Heart right ventricle (tissue), 16 donors: ENCODE results near the gene MGA. TPM values are rescaled to one million over a fixed set of nuclear protein-coding genes. Genes with fewer than 3 reads are reported as not detected.

Experiments
- ATAC-seq, 8 donors: fragments of 200-7000 bp; cut with Tn5 transposase; one replicate each; pipeline ENCODE4 v1.9.1; 2020; ENCODE audit warnings: mild to moderate bottlenecking in 8 of 8, moderate library complexity in 8 of 8, moderate number of reproducible peaks in 1 of 8
- DNase-seq, 2 donors: peaks; one replicate each; pipeline ENCODE4 v3.0.0-alpha.2; 2020
- H3K27ac ChIP-seq, 10 donors: fragments of 200-600 bp; sonication (generic) in 2 of 10; one replicate each; pipeline versions ENCODE4 v1.5.0 to v1.8.0; 2020 to 2022; ENCODE audit warnings: mild to moderate bottlenecking in 3 of 10
- H3K27me3 ChIP-seq, 7 donors: fragments of 200-600 bp; one replicate each; pipeline ENCODE4 v1.8.0; 2021 to 2022; ENCODE audit warnings: mild to moderate bottlenecking in 2 of 7
- H3K36me3 ChIP-seq, 9 donors: fragments of 200-600 bp; sonication (generic) in 1 of 9; one replicate each; pipeline versions ENCODE4 v1.5.0 to v1.8.0; 2020 to 2022; ENCODE audit warnings: mild to moderate bottlenecking in 2 of 9
- H3K4me1 ChIP-seq, 9 donors: fragments of 200-600 bp; sonication (generic) in 1 of 9; one replicate each; pipeline versions ENCODE4 v1.5.0 to v1.8.0; 2020 to 2022; ENCODE audit warnings: mild to moderate bottlenecking in 4 of 9
- H3K4me3 ChIP-seq, 10 donors: fragments of 200-600 bp; sonication (generic) in 2 of 10; one replicate each; pipeline versions ENCODE4 v1.5.0 to v1.8.0; 2020 to 2022; ENCODE audit warnings: mild to moderate bottlenecking in 7 of 10, moderate library complexity in 2 of 10
- H3K9me3 ChIP-seq, 11 donors: fragments of 200-600 bp in 10 of 11; sonication (generic) in 2 of 11; one replicate each; pipeline versions ENCODE4 v1.5.0 to v1.8.0; 2013 to 2022; ENCODE audit warnings: mild to moderate bottlenecking in 2 of 11, control low read depth in 1 of 11, moderate library complexity in 1 of 11
- WGBS, 2 donors: extraction: QIAGEN DNeasy Blood & Tissue Kit; methylation state at CpG; one replicate each; pipeline ENCODE4 v1.1.7; 2013; ENCODE audit warnings: inconsistent platforms in 1 of 2; 5-methylcytosine and 5-hydroxymethylcytosine counted together
- intact Hi-C, 10 donors: fragments of 100-400 bp; cut with DNase I; formaldehyde crosslinking; loops; one replicate each; pipeline versions ENCODE4 v1.11.1 to v1.14.2; 2022
- polyA plus RNA-seq, 2 donors: library from polyadenylated mRNA; stranded (reverse); fragments of 200-250 nt; gene quantifications; one replicate each; pipeline ENCODE4 v1.2.3, GENCODE V29; 2013
- total RNA-seq, 10 donors: library from RNA; stranded (reverse); fragmentation: NEBNext Ultra II Directional in 3 of 10; extraction: Animal tissue kit (Norgen Biotek cat#: 25700) in 3 of 10; gene quantifications; one replicate each; pipeline versions ENCODE4 v1.2.1 to v1.2.4, GENCODE V29; 2021 to 2023
- TF ChIP-seq, protein P1 (sequence below), 9 donors: fragments of 200-600 bp; sonication (generic) in 2 of 9; IDR thresholded peaks; one replicate each; pipeline versions ENCODE4 v1.5.0 to v1.8.0; 2021 to 2022; ENCODE audit warnings: antibody characterized with exemption in 9 of 9, mild to moderate bottlenecking in 5 of 9, moderate library complexity in 1 of 9
- donor health status: Arrhythmogenic right ventricular cardiomyopathy.
- donor health status: ischemic (EF 13 %, LVEDD 7.1; RV severe dilation, severe dysfunction).
- donor health status: healthy with polysubstance abuse.
- donor health status: DM: no; HTN: yes; CAD: no.
- donor health status: DM: no; HTN: no; CAD: no.
- donor health status: ischemic (EF 25% LVEDD 6.9; RV normal size, moderate dysfunction).
- donor health status: ischemic (EF 25% LVEDD 5.7; RV mildly dilated, moderate dysfunction).
- donor health status: healthy.
- donor health status: DM: yes; HTN: yes; CAD: no.
- donor health status: Ischemic cardiomyopathy.
- donor health status: ischemic (EF 35%, LVEDD 5.7; RV mildly dilated, moderate dysfunction).
- donor health status: nonischemic (EF 11% LVEDD 7.7; RV severe dilation, severe dysfunction).
- donor health status: DM: yes; HTN: yes; CAD: no.
- donor health status: PGD.
- donor health status: ischemic (EF 29% LVEDD 5.4; RV normal size, mild dysfunction).
- donor health status: nonischemic (EF 23%, LVEDD 6.1; RV moderate dilation, normal function).

MGA gene
- total and polyA plus RNA-seq, 12 donors, result 1.6 to 45.3 (median 34.4) TPM

DNA sequence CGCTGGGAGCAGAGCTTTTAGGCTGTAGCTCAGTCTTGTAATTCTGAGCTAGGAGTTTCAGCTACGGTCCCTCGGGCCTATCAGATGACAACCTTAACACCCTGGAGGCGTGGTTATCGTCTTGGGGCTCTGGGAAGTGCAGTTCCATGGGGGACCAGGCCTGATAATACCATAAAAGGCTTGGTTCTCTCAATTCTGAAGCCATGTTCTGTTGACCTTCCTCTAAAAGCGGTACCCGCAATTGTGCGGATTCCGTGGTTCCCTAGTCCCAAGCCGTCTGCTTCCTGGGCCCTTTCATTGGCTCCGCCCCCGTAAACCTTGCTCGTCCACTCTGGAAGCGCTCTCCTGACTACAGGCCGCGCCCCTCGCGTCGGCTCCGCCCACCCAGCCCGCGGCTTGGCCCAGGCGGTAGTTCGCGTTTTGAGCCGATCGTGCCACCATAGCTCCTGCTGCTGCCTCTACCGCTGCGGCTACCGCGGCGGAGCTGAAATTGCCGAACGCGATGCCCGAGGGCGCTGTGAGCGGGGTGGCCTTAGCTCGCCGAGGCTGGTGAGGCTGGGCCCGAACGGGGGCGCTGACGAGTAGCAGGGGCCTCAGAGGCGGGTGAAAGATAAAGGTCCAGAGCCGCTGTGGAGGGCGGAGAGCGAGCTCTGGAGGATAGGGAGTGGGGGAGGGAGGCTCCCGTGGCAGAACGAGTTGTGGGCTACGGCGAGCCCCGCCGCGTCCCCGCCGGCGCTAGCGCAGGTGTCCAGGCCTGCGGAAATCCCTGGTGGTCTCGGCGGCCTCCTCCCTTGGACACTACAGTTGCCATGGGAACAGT lies 114.1 kb downstream of the MGA start, which contains the start of gene MAPKBP1:
MAPKBP1 (plus strand) TSS at position 423 of the 820 bp plus-strand sequence. CDS start 792 bp downstream, outside the sequence.
- WGBS, 2 donors, result 0% methylated on average over 59 to 62 of the region's 62 CpGs
- Histone ChIP-seq H3K27ac (peak within 1 kb of the TSS; percentile 52 to 88 (median 84)), H3K9me3 (no peaks in the 10 kb centered on the region), H3K27me3 (no peaks in the 10 kb centered on the region), H3K36me3 (peaks cover 0 to 16% (median 0%) of the 10 kb centered on the region in 9 donors), H3K4me3 (peak within 1 kb of the TSS; percentile 45 to 85 (median 77)), H3K4me1 (peaks cover 13 to 55% (median 43%) of the 10 kb centered on the region in 9 donors)
- DNase-seq (peak; percentile 96 to 97), ATAC-seq (peak; percentile 96 to 99 (median 98))
- TF ChIP-seq, protein P1, sequence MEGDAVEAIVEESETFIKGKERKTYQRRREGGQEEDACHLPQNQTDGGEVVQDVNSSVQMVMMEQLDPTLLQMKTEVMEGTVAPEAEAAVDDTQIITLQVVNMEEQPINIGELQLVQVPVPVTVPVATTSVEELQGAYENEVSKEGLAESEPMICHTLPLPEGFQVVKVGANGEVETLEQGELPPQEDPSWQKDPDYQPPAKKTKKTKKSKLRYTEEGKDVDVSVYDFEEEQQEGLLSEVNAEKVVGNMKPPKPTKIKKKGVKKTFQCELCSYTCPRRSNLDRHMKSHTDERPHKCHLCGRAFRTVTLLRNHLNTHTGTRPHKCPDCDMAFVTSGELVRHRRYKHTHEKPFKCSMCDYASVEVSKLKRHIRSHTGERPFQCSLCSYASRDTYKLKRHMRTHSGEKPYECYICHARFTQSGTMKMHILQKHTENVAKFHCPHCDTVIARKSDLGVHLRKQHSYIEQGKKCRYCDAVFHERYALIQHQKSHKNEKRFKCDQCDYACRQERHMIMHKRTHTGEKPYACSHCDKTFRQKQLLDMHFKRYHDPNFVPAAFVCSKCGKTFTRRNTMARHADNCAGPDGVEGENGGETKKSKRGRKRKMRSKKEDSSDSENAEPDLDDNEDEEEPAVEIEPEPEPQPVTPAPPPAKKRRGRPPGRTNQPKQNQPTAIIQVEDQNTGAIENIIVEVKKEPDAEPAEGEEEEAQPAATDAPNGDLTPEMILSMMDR (IDR thresholded peaks at IDR 0.05), result peak; percentile 29 to 84 (median 64)
- intact Hi-C loops, result loop anchor here in 9 of 10 donors (1.0 to 10.0 kb wide), 9 partner anchors 37 to 201 kb away; partner anchors contain the start of genes EHD4 (in 2 of the 9), SPTBN5 (in 2 of the 9) and JMJD7 (in 1 of the 9)

DNA sequence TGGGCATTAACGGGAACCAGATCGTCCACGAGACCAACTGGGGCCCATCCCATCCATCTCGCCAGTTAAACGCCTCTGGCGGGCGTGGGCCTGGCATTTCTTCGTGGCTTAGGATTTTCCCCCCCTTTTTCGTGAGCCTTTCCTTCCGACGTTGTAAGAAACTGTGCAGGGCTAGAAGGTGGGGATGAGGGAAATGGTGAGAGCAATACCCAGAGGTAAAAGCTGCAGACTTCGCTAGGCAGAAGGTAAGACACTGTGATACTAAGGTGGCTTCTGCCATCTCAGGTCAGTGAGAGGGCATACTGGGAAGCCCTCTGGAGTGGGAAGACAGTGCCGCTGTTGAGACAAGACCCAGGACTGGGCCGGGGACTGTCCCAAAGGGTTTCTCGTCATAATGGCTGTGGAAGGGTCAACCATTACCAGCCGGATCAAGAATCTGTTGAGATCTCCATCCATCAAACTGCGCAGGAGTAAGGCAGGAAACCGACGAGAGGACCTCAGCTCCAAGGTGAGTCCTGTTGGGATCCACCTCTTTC lies 114.7 kb downstream of the MGA start:
- H3K4me1 ChIP-seq, result peaks cover 13 to 62% (median 50%) of the 10 kb centered on the region in 9 donors
- peak overlapping the region in 9 of 10 donors; percentile 66 to 88 (median 85) for H3K27ac ChIP-seq
- TF ChIP-seq, protein P1 (IDR thresholded peaks at IDR 0.05), result no peak
- peak in 5 of 8 donors; percentile 0 to 23 (median 12) for ATAC-seq
- H3K4me3 ChIP-seq, result peak overlapping the region; percentile 45 to 85 (median 77)
- peaks cover 0 to 13% (median 0%) of the 10 kb centered on the region in 9 donors for H3K36me3 ChIP-seq
- H3K27me3 ChIP-seq, result no peaks in the 10 kb centered on the region
- intact Hi-C loops, result loop anchor here in 9 of 10 donors (1.0 to 10.0 kb wide), 9 partner anchors 36 to 200 kb away; partner anchors contain the start of genes EHD4 (in 2 of the 9), SPTBN5 (in 2 of the 9) and JMJD7 (in 1 of the 9)
- no peak for DNase-seq
- WGBS, 2 donors, result 9 to 12% methylated on average over 19 of the region's 19 CpGs
- H3K9me3 ChIP-seq, result no peaks in the 10 kb centered on the region

DNA sequence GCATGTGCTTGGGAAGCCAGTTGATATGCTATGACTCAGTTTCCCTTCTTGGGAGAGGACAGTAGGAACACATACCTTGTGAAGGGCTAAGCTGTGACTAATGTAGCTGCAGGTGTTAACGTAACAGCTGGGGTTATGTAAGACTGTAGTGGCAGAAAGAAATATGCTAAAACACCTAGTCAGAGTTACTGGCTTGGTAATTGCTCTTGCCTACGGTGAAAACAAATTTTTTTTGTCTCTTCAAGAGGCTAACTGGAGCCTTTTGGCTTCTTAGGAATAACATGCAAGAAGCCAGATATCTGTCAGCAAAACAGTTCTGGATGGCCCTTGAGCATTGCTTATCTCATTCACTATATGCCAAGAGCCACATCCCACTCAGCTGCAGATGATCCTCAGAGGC lies 115.4 kb downstream of the MGA start:
- H3K4me1 ChIP-seq, result peaks cover 13 to 69% (median 56%) of the 10 kb centered on the region in 9 donors
- peaks cover 0 to 6% (median 0%) of the 10 kb centered on the region in 9 donors for H3K36me3 ChIP-seq
- no peaks in the 10 kb centered on the region for H3K27me3 ChIP-seq
- peak overlapping the region in 9 of 10 donors; percentile 51 to 85 (median 80) for H3K4me3 ChIP-seq
- H3K27ac ChIP-seq, result peak overlapping the region in 4 of 10 donors; percentile 79 to 88 (median 84)
- ATAC-seq, result no peak
- no peaks in the 10 kb centered on the region for H3K9me3 ChIP-seq
- WGBS, 2 donors, result 25 to 41% methylated on average over 2 of the region's 2 CpGs
- DNase-seq, result no peak
- intact Hi-C loops, result loop anchor here in 1 of 10 donors (10.0 kb wide), 2 partner anchors 119 to 199 kb away; partner anchors contain the start of genes EHD4 and SPTBN5
- TF ChIP-seq, protein P1 (IDR thresholded peaks at IDR 0.05), result no peak

DNA sequence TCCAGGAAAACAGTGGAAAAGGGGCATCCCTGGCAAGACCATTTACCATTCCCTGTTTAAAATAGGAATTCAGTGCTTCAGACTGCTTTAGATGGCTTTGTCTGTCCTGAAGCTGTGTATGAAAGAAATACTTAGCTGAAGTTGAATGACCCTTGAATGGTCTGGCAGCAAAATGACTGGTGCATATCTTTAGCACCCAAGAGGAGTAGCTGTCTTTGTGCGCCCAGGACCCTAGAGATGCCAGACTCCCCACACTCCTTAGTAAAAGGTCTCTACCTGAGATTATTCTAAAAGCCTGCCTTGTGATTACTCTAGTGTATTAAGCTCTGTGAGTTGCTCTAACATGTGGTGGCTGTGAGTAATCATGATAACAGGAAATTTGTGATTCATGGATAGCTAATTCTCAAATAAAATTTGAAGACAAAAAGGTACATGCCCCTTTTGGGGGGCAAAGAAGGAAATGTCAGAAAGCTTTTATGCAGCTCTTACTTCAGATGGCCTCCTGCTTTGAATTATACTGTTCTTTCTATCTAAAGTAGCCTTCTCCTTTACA lies 117.3 kb downstream of the MGA start:
- intact Hi-C loops, result loop anchor here in 1 of 10 donors (10.0 kb wide), 2 partner anchors 117 to 197 kb away; partner anchors contain the start of genes EHD4 and SPTBN5
- Histone ChIP-seq H3K4me3 (no peak overlapping the region), H3K27me3 (no peaks in the 10 kb centered on the region), H3K4me1 (peaks cover 13 to 75% (median 58%) of the 10 kb centered on the region in 9 donors), H3K9me3 (no peaks in the 10 kb centered on the region), H3K36me3 (peaks cover 0 to 3% (median 0%) of the 10 kb centered on the region in 9 donors), H3K27ac (no peak overlapping the region)
- TF ChIP-seq, protein P1 (IDR thresholded peaks at IDR 0.05), result no peak
- WGBS, 2 donors, result 64 to 67% methylated on average over 1 of the region's 1 CpG
- no peak for DNase-seq
- ATAC-seq, result no peak
